ENCODE measurements around the gene RNF41.

DNA sequence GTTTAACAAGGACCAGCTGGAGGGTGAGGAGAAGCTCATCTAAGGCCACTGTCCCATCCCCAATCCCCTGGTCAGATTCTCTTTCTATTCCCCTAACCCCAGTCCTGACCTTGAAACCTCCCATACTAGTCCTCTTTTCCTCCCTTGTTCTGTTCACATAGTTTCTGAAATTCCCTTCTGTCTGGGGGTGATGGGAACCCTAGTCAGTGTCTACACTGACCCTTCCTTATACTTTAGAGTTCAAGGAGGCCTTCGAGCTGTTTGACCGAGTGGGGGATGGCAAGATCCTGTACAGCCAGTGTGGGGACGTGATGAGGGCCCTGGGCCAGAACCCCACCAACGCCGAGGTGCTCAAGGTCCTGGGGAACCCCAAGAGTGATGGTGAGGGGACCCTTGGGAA, 66.9 kb downstream of the RNF41 start:
- TF ChIP-seq, protein P1, sequence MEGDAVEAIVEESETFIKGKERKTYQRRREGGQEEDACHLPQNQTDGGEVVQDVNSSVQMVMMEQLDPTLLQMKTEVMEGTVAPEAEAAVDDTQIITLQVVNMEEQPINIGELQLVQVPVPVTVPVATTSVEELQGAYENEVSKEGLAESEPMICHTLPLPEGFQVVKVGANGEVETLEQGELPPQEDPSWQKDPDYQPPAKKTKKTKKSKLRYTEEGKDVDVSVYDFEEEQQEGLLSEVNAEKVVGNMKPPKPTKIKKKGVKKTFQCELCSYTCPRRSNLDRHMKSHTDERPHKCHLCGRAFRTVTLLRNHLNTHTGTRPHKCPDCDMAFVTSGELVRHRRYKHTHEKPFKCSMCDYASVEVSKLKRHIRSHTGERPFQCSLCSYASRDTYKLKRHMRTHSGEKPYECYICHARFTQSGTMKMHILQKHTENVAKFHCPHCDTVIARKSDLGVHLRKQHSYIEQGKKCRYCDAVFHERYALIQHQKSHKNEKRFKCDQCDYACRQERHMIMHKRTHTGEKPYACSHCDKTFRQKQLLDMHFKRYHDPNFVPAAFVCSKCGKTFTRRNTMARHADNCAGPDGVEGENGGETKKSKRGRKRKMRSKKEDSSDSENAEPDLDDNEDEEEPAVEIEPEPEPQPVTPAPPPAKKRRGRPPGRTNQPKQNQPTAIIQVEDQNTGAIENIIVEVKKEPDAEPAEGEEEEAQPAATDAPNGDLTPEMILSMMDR (IDR thresholded peaks at IDR 0.05): no peak
- TF ChIP-seq POLR2A (IDR thresholded peaks at IDR 0.05): no peak

All from heart left ventricle (tissue), 13 donors.